AG04449 (cell line): ENCODE results near the gene ADD3.

Experiments used
- CTCF ChIA-PET: fragments of 350-600 bp; formaldehyde crosslinking; extraction: SDS; loops from one replicate; lab custom pipeline; 2021; ENCODE audit warnings: antibody characterized with exemption; lab: Yijun Ruan, JAX
- POLR2A ChIA-PET: fragments of 400-600, 350-600 bp; formaldehyde crosslinking; extraction: SDS; loops from one replicate; lab custom pipeline; 2020; ENCODE audit warnings: antibody characterized with exemption, inconsistent platforms; lab: Yijun Ruan, JAX
- DNase-seq: peaks from one replicate; pipeline ENCODE4 v3.0.0-alpha.2; 2010; ENCODE audit warnings: low read depth, low spot score
- H3K4me3 ChIP-seq: 2 replicates; pipeline ENCODE4 v1.5.1; 2011; ENCODE audit warnings: low read depth, mild to moderate bottlenecking, control low read depth, low read length
- CTCF ChIP-seq: IDR thresholded peaks from one replicate; pipeline ENCODE4 v1.5.1; 2011; ENCODE audit warnings: mild to moderate bottlenecking, moderate library complexity, low read length, control low read depth, inconsistent platforms; ENCODE audit not compliant: insufficient read depth; ENCODE audit errors: missing control alignments

Gene ADD3

DNA sequence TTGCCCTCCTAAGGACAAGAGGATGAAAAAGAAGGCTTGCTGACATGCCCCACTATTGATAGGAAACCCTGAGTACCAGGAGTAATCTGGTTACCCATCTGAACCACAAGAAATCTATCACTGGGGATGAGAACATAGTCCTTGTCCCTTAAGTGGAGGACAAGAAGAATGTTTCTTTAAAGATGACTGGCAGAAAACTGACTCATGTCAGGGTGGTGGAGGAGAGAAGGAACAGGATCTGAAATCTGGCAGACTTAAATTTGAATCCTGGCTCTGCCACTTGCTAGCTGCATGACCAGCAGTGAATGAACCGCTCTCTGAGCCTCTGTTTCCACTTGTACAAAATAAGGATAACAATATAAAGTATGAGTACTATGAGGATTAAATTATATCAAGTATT, 45.5 kb upstream of the ADD3 start:
- TF ChIP-seq CTCF = no peak
- ChIA-PET CTCF (interaction anchor here (0.8 to 11.4 kb wide), 4 partner anchors 9 to 17 kb away, joined by 3 to 85 read pairs (median 4); no protein-coding TSS in a partner anchor), POLR2A (no interaction called here)
- DNase-seq = no peak
- H3K4me3 ChIP-seq = no peak overlapping the region

DNA sequence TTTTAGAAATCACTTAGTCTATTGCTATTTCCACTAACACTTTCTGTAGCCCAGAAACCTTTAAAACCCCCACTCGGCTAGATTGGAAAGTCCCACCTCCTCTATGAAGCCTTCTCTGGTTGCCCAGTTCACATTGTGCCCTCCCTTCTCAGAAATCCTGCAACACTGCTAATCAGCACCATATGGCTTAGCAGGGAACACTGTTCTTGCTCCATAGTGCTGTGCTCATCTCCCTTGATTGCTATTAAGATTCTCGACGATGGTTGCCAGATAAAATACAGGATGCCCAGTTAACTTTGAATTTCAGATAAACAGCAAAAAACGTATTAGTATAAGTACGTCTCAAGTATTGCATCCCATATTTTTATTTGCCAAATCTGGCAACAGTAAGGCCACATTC, 44.3 kb upstream of the ADD3 start:
- CTCF ChIA-PET = interaction anchor here (11.4 kb wide), 1 partner anchor 15 kb away, joined by 85 read pairs; no protein-coding TSS in a partner anchor
- no peak for TF ChIP-seq CTCF
- no peak overlapping the region for H3K4me3 ChIP-seq
- peak; percentile 38 for DNase-seq
- POLR2A ChIA-PET = no interaction called here

DNA sequence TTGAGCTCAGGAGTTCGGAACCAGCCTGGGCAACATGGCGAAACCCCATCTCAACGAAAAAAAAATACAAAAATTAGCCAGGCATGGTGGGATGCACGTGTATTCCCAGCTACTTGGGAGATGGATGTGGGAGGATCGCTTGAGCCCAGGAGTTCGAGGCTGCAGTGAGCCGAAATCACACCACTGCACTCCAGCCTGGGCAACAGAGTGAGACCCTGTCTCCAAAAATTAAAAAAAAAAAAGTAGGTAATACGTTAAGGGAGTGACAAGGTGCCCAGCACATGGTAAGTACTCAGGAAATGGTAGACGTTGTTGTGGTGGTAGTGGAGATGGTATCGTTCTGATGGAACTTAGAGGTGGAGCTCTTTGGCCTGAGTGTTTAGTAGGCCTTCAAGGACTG, 43.5 kb upstream of the ADD3 start:
- POLR2A ChIA-PET = no interaction called here

GRCh38 chr10:109966961-109967738, 40.6 kb upstream of the ADD3 start:
- no peak for TF ChIP-seq CTCF
- POLR2A ChIA-PET = interaction anchor here (0.5 to 1.5 kb wide), 2 partner anchors 11 to 40 kb away, joined by 3 to 6 read pairs; partner anchors contain the start of gene ADD3
- H3K4me3 ChIP-seq = peak overlapping the region; percentile 7; the same call in 1 of the 2 replicates
- CTCF ChIA-PET = interaction anchor here (0.9 to 11.4 kb wide), 3 partner anchors 8 to 12 kb away, joined by 3 to 85 read pairs (median 11); no protein-coding TSS in a partner anchor
- DNase-seq = no peak

More for the DNA sequence above, 43.5 kb upstream of the ADD3 start:
- TF ChIP-seq CTCF = no peak
- no peak overlapping the region for H3K4me3 ChIP-seq
- CTCF ChIA-PET = interaction anchor here (0.9 to 11.4 kb wide), 4 partner anchors 9 to 80 kb away, joined by 3 to 85 read pairs (median 6); no protein-coding TSS in a partner anchor
- DNase-seq = no peak

DNA sequence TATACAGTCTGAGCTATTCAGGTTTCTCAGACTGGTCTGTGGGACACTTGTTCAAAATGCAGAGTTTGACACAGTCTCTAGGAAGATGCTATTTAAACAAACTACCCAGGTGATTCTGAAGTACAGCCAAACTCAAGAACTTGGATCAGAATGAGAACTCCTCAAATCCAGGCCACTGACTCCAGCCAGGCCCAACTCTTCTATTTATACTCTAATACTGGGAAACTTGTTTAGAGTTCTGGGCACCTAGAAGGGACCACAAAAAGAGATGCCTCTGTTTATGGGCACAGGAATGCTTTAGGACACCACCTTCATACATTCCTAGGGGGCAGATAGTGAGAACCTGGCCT, 40.1 kb upstream of the ADD3 start:
- no peak overlapping the region for H3K4me3 ChIP-seq
- DNase-seq = no peak
- TF ChIP-seq CTCF = no peak
- ChIA-PET POLR2A (interaction anchor here (0.5 to 1.5 kb wide), 2 partner anchors 10 to 40 kb away, joined by 3 to 6 read pairs; partner anchors contain the start of gene ADD3), CTCF (interaction anchor here (0.6 to 11.4 kb wide), 5 partner anchors 8 to 170 kb away, joined by 3 to 85 read pairs (median 8); no protein-coding TSS in a partner anchor)

- no peak for DNase-seq
- ChIA-PET POLR2A (no interaction called here), CTCF (interaction anchor here (0.8 to 11.4 kb wide), 8 partner anchors 10 to 88 kb away, joined by 3 to 85 read pairs (median 3); no protein-coding TSS in a partner anchor)
- TF ChIP-seq CTCF = no peak
- no peak overlapping the region for H3K4me3 ChIP-seq
Measured at GRCh38 chr10:109968953-109969759, 38.6 kb upstream of the ADD3 start.
